Keratinocyte (primary cell): ENCODE results near the gene CNNM3. TPM values are rescaled to one million over a fixed set of nuclear protein-coding genes. Genes with fewer than 3 reads are reported as not detected.

Source experiments
- DNase-seq: peaks from one replicate; pipeline ENCODE4 v3.0.0-alpha.2; 2011; ENCODE audit warnings: low read depth, missing footprints, low spot score
- FAIRE-seq: peaks from 2 replicates; lab custom pipeline; 2011; peaks lifted over from hg19 to GRCh38; lab: Jason Lieb, UNC
- H2AFZ ChIP-seq: 2 replicates; pipeline ENCODE4 v1.6.0; 2012; ENCODE audit warnings: low read length, control low read depth, inconsistent platforms; ENCODE audit not compliant: control insufficient read depth
- H3K27ac ChIP-seq: 2 replicates; pipeline ENCODE4 v1.5.1; 2011; ENCODE audit warnings: low read length; ENCODE audit not compliant: control insufficient read depth, insufficient read depth
- H3K27me3 ChIP-seq: 3 replicates; pipeline ENCODE4 v1.6.0; 2011; ENCODE audit warnings: low read length; ENCODE audit not compliant: control insufficient read depth, insufficient read depth; ENCODE audit errors: extremely low read depth
- H3K36me3 ChIP-seq, 2 experiments: 2 replicates in 1 of 2; 3 replicates in 1 of 2; pipeline ENCODE4 v1.5.1; 2011; ENCODE audit warnings: low read length in 2 of 2, mild to moderate bottlenecking in 1 of 2; ENCODE audit not compliant: control insufficient read depth in 2 of 2, insufficient read depth in 2 of 2; ENCODE audit errors: extremely low read depth in 1 of 2
- H3K4me1 ChIP-seq: 3 replicates; pipeline ENCODE4 v1.5.1; 2011; ENCODE audit warnings: low read length; ENCODE audit not compliant: control insufficient read depth, insufficient read depth; ENCODE audit errors: extremely low read depth
- H3K4me2 ChIP-seq: 3 replicates; pipeline ENCODE4 v1.6.0; 2011; ENCODE audit warnings: low read depth, low read length; ENCODE audit not compliant: control insufficient read depth, insufficient read depth; ENCODE audit errors: extremely low read depth
- H3K4me3 ChIP-seq, 3 experiments: fragments of 200-600 bp in 1 of 3; sonication (generic) in 1 of 3; 2 replicates in 2 of 3; 3 replicates in 1 of 3; pipeline ENCODE4 v1.5.1; 2011 to 2016; ENCODE audit warnings: low read length in 3 of 3, mild to moderate bottlenecking in 3 of 3, control low read depth in 2 of 3, inconsistent platforms in 1 of 3, low read depth in 1 of 3, mixed read lengths in 1 of 3, mixed run types in 1 of 3, moderate library complexity in 1 of 3; ENCODE audit not compliant: control insufficient read depth in 2 of 3, insufficient read depth in 2 of 3; ENCODE audit errors: extremely low read depth in 1 of 3
- H3K79me2 ChIP-seq: 2 replicates; pipeline ENCODE4 v1.6.0; 2012; ENCODE audit warnings: low read length; ENCODE audit not compliant: control insufficient read depth, insufficient read depth
- H3K9ac ChIP-seq: 3 replicates; pipeline ENCODE4 v1.6.0; 2011; ENCODE audit warnings: low read length; ENCODE audit not compliant: control insufficient read depth, insufficient read depth; ENCODE audit errors: extremely low read depth
- H3K9me1 ChIP-seq: 3 replicates; pipeline ENCODE4 v1.6.0; 2011; ENCODE audit warnings: low read length; ENCODE audit not compliant: control insufficient read depth, insufficient read depth; ENCODE audit errors: extremely low read depth
- H3K9me3 ChIP-seq: 2 replicates; pipeline ENCODE4 v1.5.1; 2012; ENCODE audit warnings: low read depth, low read length; ENCODE audit not compliant: control insufficient read depth
- H4K20me1 ChIP-seq: 3 replicates; pipeline ENCODE4 v1.6.0; 2011; ENCODE audit warnings: low read length; ENCODE audit not compliant: control insufficient read depth, insufficient read depth; ENCODE audit errors: extremely low read depth
- CTCF ChIP-seq, 3 experiments: IDR thresholded peaks in 1 of 3; conservative IDR thresholded peaks in 1 of 3; optimal IDR thresholded peaks in 1 of 3; 2 replicates in 2 of 3; 3 replicates in 1 of 3; pipeline versions ENCODE3 to v1.5.1; 2011; ENCODE audit warnings: low read length in 3 of 3, mild to moderate bottlenecking in 3 of 3, moderate library complexity in 2 of 3, control low read depth in 1 of 3, inconsistent platforms in 1 of 3; ENCODE audit not compliant: insufficient read depth in 2 of 3; ENCODE audit errors: extremely low read depth in 1 of 3
- EZH2 ChIP-seq: IDR thresholded peaks from one replicate; pipeline ENCODE4 v1.6.1; 2012; ENCODE audit warnings: inconsistent platforms, mild to moderate bottlenecking, low read length, moderate library complexity
- dilution Hi-C: fragments of 300-500 bp; cut with MboI; formaldehyde crosslinking; loops from one replicate; pipeline ENCODE4 v1.7.0; 2020; ENCODE audit warnings: low sequenced_read_pairs; ENCODE audit not compliant: extremely low pct_ligation_motif_present
- polyA plus RNA-seq, 5 experiments: library from polyadenylated mRNA; depleted of rRNA in 3 of 5; stranded (reverse) in 3 of 5; stranded (forward) in 1 of 5; unstranded in 1 of 5; fragments of >200 nt; gene quantifications; 1 replicate in 1 of 5; 2 replicates in 3 of 5; 3 replicates in 1 of 5; pipeline versions ENCODE4 v1.2.1 to v1.2.3, GENCODE V29; 2011 to 2012; ENCODE audit warnings: missing spikeins in 2 of 5, low read depth in 1 of 5, low replicate concordance in 1 of 5

Gene CNNM3
- polyA plus RNA-seq, 1 donor (not counting 4 experiments of a cell fraction or from before 2014, with no cell fraction given): 2.3 TPM

GRCh38 chr2:96866586-96866985 is 50.5 kb downstream of the CNNM3 start:
- Histone ChIP-seq H3K9ac (no peak overlapping the region), H3K27ac (no peak overlapping the region), H3K4me2 (no peak overlapping the region), H2AFZ (no peak overlapping the region), H3K4me3 (no peak overlapping the region), H3K4me1 (peaks cover 24% of the 10 kb centered on the region), H3K27me3 (no peaks in the 10 kb centered on the region), H3K9me1 (no peaks in the 10 kb centered on the region), H3K36me3 (peaks cover 28 to 37% of the 10 kb centered on the region in 2 experiments), H4K20me1 (no peaks in the 10 kb centered on the region), H3K79me2 (peaks cover 9% of the 10 kb centered on the region), H3K9me3 (no peaks in the 10 kb centered on the region)
- no peak for FAIRE-seq
- TF ChIP-seq CTCF (optimal IDR thresholded peaks at IDR 0.05 in 1 of 3, IDR thresholded peaks at IDR 0.05 in 1 of 3, conservative IDR thresholded peaks at IDR 0.05 in 1 of 3; ENCODE audit: extremely low read depth in 1 of 3, insufficient read depth in 2 of 3, low read length in 3 of 3) (no peak), EZH2 (no peak)
- dilution Hi-C loops: no loop called here
- no peak for DNase-seq

GRCh38 chr2:96866986-96867755 is 51.1 kb downstream of the CNNM3 start:
- FAIRE-seq (no peak), DNase-seq (no peak)
- Histone ChIP-seq H3K4me3 (peak overlapping the region; percentile 75 to 90 (median 80)), H3K4me2 (peak overlapping the region; percentile 93), H3K4me1 (peaks cover 24% of the 10 kb centered on the region), H3K79me2 (peaks cover 9% of the 10 kb centered on the region), H3K9me1 (no peaks in the 10 kb centered on the region), H3K9ac (peak overlapping the region; percentile 60), H2AFZ (no peak overlapping the region), H3K27me3 (no peaks in the 10 kb centered on the region), H4K20me1 (no peaks in the 10 kb centered on the region), H3K36me3 (peaks cover 28 to 31% of the 10 kb centered on the region in 2 experiments), H3K9me3 (no peaks in the 10 kb centered on the region), H3K27ac (no peak overlapping the region)
- TF ChIP-seq CTCF (optimal IDR thresholded peaks at IDR 0.05 in 1 of 3, IDR thresholded peaks at IDR 0.05 in 1 of 3, conservative IDR thresholded peaks at IDR 0.05 in 1 of 3; ENCODE audit: extremely low read depth in 1 of 3, insufficient read depth in 2 of 3, low read length in 3 of 3): no peak
- TF ChIP-seq EZH2: no peak
- dilution Hi-C loops: no loop called here
